GM19023 (cell line): ENCODE results near the gene PI4KA.
"Not testable (repeated sequence)": the region's sequence is repeated elsewhere in the genome, so short reads cannot be mapped to it uniquely, and the experiment has no call there.

Experiments used
- ATAC-seq: cut with Tn5 transposase; IDR thresholded peaks from one replicate; pipeline ENCODE4 v1.9.1; 2021; ENCODE audit warnings: mild to moderate bottlenecking, moderate library complexity; ENCODE audit not compliant: unreplicated experiment

PI4KA gene

GRCh38 chr22:20671409-20672081 is 187.1 kb downstream of the PI4KA start:
- no peak for ATAC-seq

- not testable (repeated sequence) for ATAC-seq
These were observed 188.0 kb downstream of the PI4KA start for GRCh38 chr22:20670457-20671261.

GRCh38 chr22:20669884-20670283 is 188.7 kb downstream of the PI4KA start:
- ATAC-seq, result not testable (repeated sequence)

GRCh38 chr22:20669471-20669870 is 189.1 kb downstream of the PI4KA start:
- not testable (repeated sequence) for ATAC-seq

GRCh38 chr22:20668769-20669168 is 189.8 kb downstream of the PI4KA start:
- ATAC-seq, result not testable (repeated sequence)

- not testable (repeated sequence) for ATAC-seq
These were observed 190.4 kb downstream of the PI4KA start for GRCh38 chr22:20668226-20668625.

GRCh38 chr22:20667548-20667947 is 191.1 kb downstream of the PI4KA start:
- ATAC-seq, result not testable (repeated sequence)

- no peak for ATAC-seq
These were observed 192.1 kb downstream of the PI4KA start for GRCh38 chr22:20666560-20666959.

GRCh38 chr22:20664594-20664959 is 194.0 kb downstream of the PI4KA start:
- ATAC-seq, result no peak

- ATAC-seq, result no peak
These were observed 194.5 kb downstream of the PI4KA start for GRCh38 chr22:20663941-20664593.

GRCh38 chr22:20663137-20663828 is 195.3 kb downstream of the PI4KA start:
- ATAC-seq, result no peak

- ATAC-seq, result not testable (repeated sequence)
These were observed 196.0 kb downstream of the PI4KA start for GRCh38 chr22:20662524-20663036.

GRCh38 chr22:20661473-20661872 is 197.1 kb downstream of the PI4KA start:
- no peak for ATAC-seq

GRCh38 chr22:20660441-20661054 is 198.1 kb downstream of the PI4KA start:
- ATAC-seq, result no peak

GRCh38 chr22:20659920-20660319 is 198.7 kb downstream of the PI4KA start:
- no peak for ATAC-seq

GRCh38 chr22:20659258-20659657 is 199.4 kb downstream of the PI4KA start:
- ATAC-seq, result no peak

GRCh38 chr22:20658433-20659222 is 200.0 kb downstream of the PI4KA start:
- ATAC-seq, result no peak

- no peak for ATAC-seq
These were observed 200.6 kb downstream of the PI4KA start for GRCh38 chr22:20657963-20658362.
